CD4-positive, alpha-beta T cell (primary cell): ENCODE measurements around the gene MRPS14. TPM values are rescaled to one million over a fixed set of nuclear protein-coding genes. Genes with fewer than 3 reads are reported as not detected.
"Not testable (repeated sequence)": the region's sequence is repeated elsewhere in the genome, so short reads cannot be mapped to it uniquely, and the experiment has no call there.

Experiments
- ATAC-seq: fragments of 200-7000 bp; cut with Tn5 transposase; one replicate; pipeline ENCODE4 v1.10.0; 2022; ENCODE audit warnings: mild to moderate bottlenecking; ENCODE audit not compliant: poor library complexity
- CTCF ChIA-PET: fragments of 350-600 bp; sonication (Branson Sonifier 250); formaldehyde crosslinking; loops from one replicate; lab custom pipeline; 2021; ENCODE audit warnings: antibody characterized with exemption, inconsistent platforms; lab: Charles Lee
- POLR2A ChIA-PET: fragments of 350-600 bp; sonication (Branson Sonifier 250); formaldehyde crosslinking; loops from one replicate; lab custom pipeline; 2021; ENCODE audit warnings: antibody characterized with exemption, inconsistent platforms; lab: Charles Lee
- DNase-seq, 14 experiments: peaks; one replicate each; pipeline ENCODE4 v3.0.0-alpha.2; 2013 to 2020; ENCODE audit warnings: mixed read lengths in 2 of 14
- H3K27ac ChIP-seq, 2 donors: one replicate each; pipeline versions ENCODE4 v1.5.1 to v1.7.0; 2013; ENCODE audit warnings: low read length in 2 of 2, low read depth in 1 of 2, mild to moderate bottlenecking in 1 of 2
- H3K27me3 ChIP-seq, 2 experiments: 1 replicate in 1 of 2; 2 replicates in 1 of 2; pipeline versions ENCODE4 v1.6.1 to v1.7.0; 2013; ENCODE audit warnings: low read length in 2 of 2, control low read depth in 1 of 2, mild to moderate bottlenecking in 1 of 2, moderate library complexity in 1 of 2; ENCODE audit not compliant: insufficient read depth in 2 of 2, control insufficient read depth in 1 of 2
- H3K36me3 ChIP-seq: one replicate; pipeline ENCODE4 v1.6.1; 2013; ENCODE audit warnings: low read length, control low read depth; ENCODE audit not compliant: insufficient read depth
- H3K4me1 ChIP-seq: one replicate; pipeline ENCODE4 v1.6.1; 2013; ENCODE audit warnings: low read length, control low read depth; ENCODE audit not compliant: insufficient read depth
- H3K4me3 ChIP-seq: one replicate; pipeline ENCODE4 v1.5.1; 2013; ENCODE audit warnings: mild to moderate bottlenecking, low read length, moderate library complexity
- H3K9me3 ChIP-seq, 2 experiments: 1 replicate in 1 of 2; 2 replicates in 1 of 2; pipeline versions ENCODE4 v1.6.1 to v1.7.0; 2013; ENCODE audit warnings: low read length in 2 of 2, mild to moderate bottlenecking in 2 of 2, control low read depth in 1 of 2, moderate library complexity in 1 of 2; ENCODE audit not compliant: control insufficient read depth in 1 of 2, insufficient read depth in 1 of 2
- H3K27ac Mint-ChIP-seq: one replicate; pipeline ENCODE4 v1.8.0; 2020; ENCODE audit warnings: mixed read lengths
- H3K27me3 Mint-ChIP-seq: one replicate; pipeline ENCODE4 v1.8.0; 2021; ENCODE audit warnings: mixed read lengths
- H3K36me3 Mint-ChIP-seq: one replicate; pipeline ENCODE4 v1.8.0; 2021; ENCODE audit warnings: low read depth, mixed read lengths
- H3K4me1 Mint-ChIP-seq: one replicate; pipeline ENCODE4 v1.8.0; 2021; ENCODE audit warnings: low read depth, mixed read lengths
- H3K4me3 Mint-ChIP-seq: one replicate; pipeline ENCODE4 v1.8.0; 2020; ENCODE audit warnings: mild to moderate bottlenecking, mixed read lengths
- H3K9me3 Mint-ChIP-seq: one replicate; pipeline ENCODE4 v1.8.0; 2020; ENCODE audit warnings: mixed read lengths
- intact Hi-C, 2 experiments: fragments of 100-400 bp; cut with DNase I in 1 of 2; cut with micrococcal nuclease in 1 of 2; formaldehyde crosslinking; loops; one replicate each; pipeline versions ENCODE4 v1.15.1 to v1.9.0; 2023 to 2025; cut with DNase I, micrococcal nuclease
- total RNA-seq, 174 experiments: library from RNA in 2 of 174; stranded (reverse) in 2 of 174; gene quantifications; one replicate each; pipeline ENCODE4 v1.2.3 and lab custom pipeline; 2021 to 2026
- TF ChIP-seq, protein P1 (sequence below): fragments of 200-600 bp; IDR thresholded peaks from one replicate; pipeline ENCODE4 v1.8.0; 2022; ENCODE audit warnings: antibody characterized with exemption, mild to moderate bottlenecking

The MRPS14 gene
- total RNA-seq, 2 experiments from 2014 or later: 8.5 to 9.6 TPM

DNA sequence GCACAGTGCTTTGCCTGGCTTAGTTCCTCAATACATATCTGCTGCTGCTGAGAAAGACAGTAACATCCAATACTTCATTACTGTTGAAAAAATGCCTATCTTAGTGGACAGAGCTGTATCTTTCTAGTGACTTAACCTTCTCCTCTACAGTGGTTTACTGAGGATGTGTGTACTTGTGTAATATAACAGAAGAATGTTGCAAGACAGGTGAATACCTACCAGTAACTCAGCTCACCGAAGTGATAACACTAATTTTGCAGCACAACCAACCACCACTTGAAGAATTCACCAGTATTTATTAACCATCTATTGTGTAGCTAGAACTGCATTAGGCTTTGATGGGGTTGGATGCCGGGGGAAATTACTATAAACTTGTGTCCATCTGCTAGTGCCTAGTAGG is 27.8 kb upstream of the MRPS14 start:
- ATAC-seq (no peak), DNase-seq (no peak)
- Histone ChIP-seq H3K27ac (no peak overlapping the region), H3K36me3 (no peaks in the 10 kb centered on the region), H3K4me3 (no peak overlapping the region), H3K4me1 (no peaks in the 10 kb centered on the region), H3K9me3 (no peaks in the 10 kb centered on the region), H3K27me3 (peaks cover 9 to 14% of the 10 kb centered on the region in 2 experiments)
- Mint-ChIP-seq H3K27ac (no peak overlapping the region), H3K36me3 (no peaks in the 10 kb centered on the region), H3K4me1 (no peaks in the 10 kb centered on the region), H3K4me3 (no peak overlapping the region), H3K9me3 (no peaks in the 10 kb centered on the region), H3K27me3 (peaks cover 62% of the 10 kb centered on the region)
- POLR2A ChIA-PET: no interaction called here
- TF ChIP-seq, protein P1, sequence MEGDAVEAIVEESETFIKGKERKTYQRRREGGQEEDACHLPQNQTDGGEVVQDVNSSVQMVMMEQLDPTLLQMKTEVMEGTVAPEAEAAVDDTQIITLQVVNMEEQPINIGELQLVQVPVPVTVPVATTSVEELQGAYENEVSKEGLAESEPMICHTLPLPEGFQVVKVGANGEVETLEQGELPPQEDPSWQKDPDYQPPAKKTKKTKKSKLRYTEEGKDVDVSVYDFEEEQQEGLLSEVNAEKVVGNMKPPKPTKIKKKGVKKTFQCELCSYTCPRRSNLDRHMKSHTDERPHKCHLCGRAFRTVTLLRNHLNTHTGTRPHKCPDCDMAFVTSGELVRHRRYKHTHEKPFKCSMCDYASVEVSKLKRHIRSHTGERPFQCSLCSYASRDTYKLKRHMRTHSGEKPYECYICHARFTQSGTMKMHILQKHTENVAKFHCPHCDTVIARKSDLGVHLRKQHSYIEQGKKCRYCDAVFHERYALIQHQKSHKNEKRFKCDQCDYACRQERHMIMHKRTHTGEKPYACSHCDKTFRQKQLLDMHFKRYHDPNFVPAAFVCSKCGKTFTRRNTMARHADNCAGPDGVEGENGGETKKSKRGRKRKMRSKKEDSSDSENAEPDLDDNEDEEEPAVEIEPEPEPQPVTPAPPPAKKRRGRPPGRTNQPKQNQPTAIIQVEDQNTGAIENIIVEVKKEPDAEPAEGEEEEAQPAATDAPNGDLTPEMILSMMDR: no peak
- intact Hi-C loops: no loop called here
- CTCF ChIA-PET: no interaction called here

DNA sequence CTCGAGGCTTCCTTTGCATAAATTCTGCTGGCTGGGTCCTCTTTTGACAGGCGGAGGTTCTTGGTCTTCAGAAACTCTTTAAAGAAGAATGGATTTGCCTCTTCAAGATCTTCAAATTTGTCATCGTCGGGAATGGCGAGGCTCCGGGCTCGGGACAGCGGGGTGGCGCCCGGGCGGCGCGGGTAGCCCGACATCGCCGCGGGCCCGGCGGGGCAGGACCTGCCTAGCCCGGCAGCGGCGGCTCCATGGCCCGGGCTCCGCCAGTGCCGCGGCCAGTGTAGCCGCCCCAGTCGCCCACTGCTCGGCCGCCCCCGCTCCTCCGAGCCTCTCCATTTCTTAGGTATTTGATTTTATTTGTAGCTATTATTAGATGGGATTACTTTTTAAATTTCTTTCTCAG is 22.3 kb upstream of the MRPS14 start:
- no peak overlapping the region for H3K4me3 ChIP-seq
- Mint-ChIP-seq H3K9me3 (no peaks in the 10 kb centered on the region), H3K27me3 (peaks cover 41% of the 10 kb centered on the region), H3K4me1 (no peaks in the 10 kb centered on the region), H3K4me3 (no peak overlapping the region), H3K36me3 (no peaks in the 10 kb centered on the region), H3K27ac (no peak overlapping the region)
- ATAC-seq: no peak
- no peaks in the 10 kb centered on the region for H3K36me3 ChIP-seq
- POLR2A ChIA-PET: no interaction called here
- H3K9me3 ChIP-seq: peaks cover 0 to 3% of the 10 kb centered on the region in 2 experiments
- H3K27ac ChIP-seq: no peak overlapping the region
- peaks cover 0 to 10% of the 10 kb centered on the region in 2 experiments for H3K27me3 ChIP-seq
- TF ChIP-seq, protein P1: no peak
- intact Hi-C loops: no loop called here
- no peaks in the 10 kb centered on the region for H3K4me1 ChIP-seq
- CTCF ChIA-PET: no interaction called here
- no peak for DNase-seq

DNA sequence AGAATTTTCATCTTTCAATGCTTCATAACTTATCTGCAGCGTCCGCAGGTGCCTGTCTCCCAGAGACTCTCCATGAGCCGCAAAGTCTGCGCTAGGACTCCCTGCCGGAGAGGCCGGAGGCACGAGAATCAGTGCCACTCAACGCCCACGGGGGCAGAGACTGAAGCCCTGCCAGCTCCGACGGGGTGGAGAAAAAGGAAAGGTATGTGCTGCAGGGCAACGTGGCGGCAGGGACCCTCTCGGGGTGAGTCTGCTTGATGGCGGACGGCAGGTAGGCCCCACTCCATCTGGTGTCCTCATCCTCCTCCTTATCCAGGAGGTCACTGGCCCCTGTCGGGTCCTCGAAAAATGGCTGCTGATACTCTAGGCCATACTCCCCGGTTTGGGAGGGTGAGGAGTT is 21.9 kb upstream of the MRPS14 start:
- TF ChIP-seq, protein P1: no peak
- Histone ChIP-seq H3K36me3 (no peaks in the 10 kb centered on the region), H3K27me3 (peaks cover 0 to 7% of the 10 kb centered on the region in 2 experiments), H3K9me3 (peaks cover 0 to 3% of the 10 kb centered on the region in 2 experiments), H3K27ac (no peak overlapping the region), H3K4me1 (no peaks in the 10 kb centered on the region), H3K4me3 (no peak overlapping the region)
- POLR2A ChIA-PET: no interaction called here
- DNase-seq (no peak), ATAC-seq (no peak)
- intact Hi-C loops: no loop called here
- Mint-ChIP-seq H3K9me3 (no peaks in the 10 kb centered on the region), H3K36me3 (no peaks in the 10 kb centered on the region), H3K27me3 (peaks cover 36% of the 10 kb centered on the region), H3K4me1 (no peaks in the 10 kb centered on the region), H3K4me3 (no peak overlapping the region), H3K27ac (no peak overlapping the region)
- CTCF ChIA-PET: no interaction called here

DNA sequence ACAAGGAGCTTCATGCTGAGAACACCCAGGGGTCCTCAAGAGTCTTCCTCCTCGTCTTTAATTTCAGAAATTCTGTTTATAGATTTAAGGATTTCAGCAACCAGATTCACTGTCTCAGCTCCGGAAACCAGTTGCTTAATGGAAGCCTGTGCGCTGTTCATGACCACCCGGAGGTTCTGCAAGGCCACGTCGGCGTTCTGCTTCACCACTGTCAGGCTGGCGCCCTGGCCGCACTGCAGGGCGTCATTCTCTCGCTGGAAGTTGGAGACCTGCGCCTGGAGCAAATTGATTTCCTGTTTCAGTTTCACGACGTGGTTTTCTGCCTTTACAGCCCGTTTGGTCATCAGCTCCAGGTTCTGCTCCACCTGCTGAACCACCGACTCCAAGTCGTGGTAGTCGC is 21.4 kb upstream of the MRPS14 start:
- ATAC-seq, H3K27ac ChIP-seq, H3K4me1 ChIP-seq: not testable (repeated sequence)

More for the DNA sequence above, 21.4 kb upstream of the MRPS14 start:
- H3K4me3 Mint-ChIP-seq, intact Hi-C loops, H3K9me3 ChIP-seq, H3K36me3 ChIP-seq, CTCF ChIA-PET, H3K4me3 ChIP-seq, H3K27ac Mint-ChIP-seq, H3K36me3 Mint-ChIP-seq, H3K4me1 Mint-ChIP-seq, DNase-seq, H3K27me3 ChIP-seq, POLR2A ChIA-PET, H3K9me3 Mint-ChIP-seq: not testable (repeated sequence)
- H3K27me3 Mint-ChIP-seq: peaks cover 31% of the 10 kb centered on the region
